Upper lobe of left lung (tissue), 6 donors: Measurements from ENCODE around the gene FZD2. TPM values are rescaled to one million over a fixed set of nuclear protein-coding genes. Genes with fewer than 3 reads are reported as not detected.

Experiments
- ATAC-seq, 2 donors: fragments of 200-7000 bp; cut with Tn5 transposase; one replicate each; pipeline ENCODE4 v1.9.1; 2022; ENCODE audit warnings: mild to moderate bottlenecking in 2 of 2, moderate library complexity in 2 of 2; ENCODE audit not compliant: low FRiP score in 2 of 2
- DNase-seq, 2 donors: peaks; one replicate each; pipeline ENCODE4 v3.0.0-alpha.2; 2019 to 2020
- H3K27ac ChIP-seq, 4 donors: fragments of 200-600 bp; sonication (generic); one replicate each; pipeline ENCODE4 v1.5.1; 2016 to 2019
- H3K27me3 ChIP-seq, 4 donors: fragments of 200-600 bp; sonication (generic); one replicate each; pipeline ENCODE4 v1.5.1; 2017 to 2019
- H3K36me3 ChIP-seq, 4 donors: fragments of 200-600 bp; sonication (generic); one replicate each; pipeline ENCODE4 v1.5.1; 2016 to 2019
- H3K4me1 ChIP-seq, 4 donors: fragments of 200-600 bp; sonication (generic); one replicate each; pipeline ENCODE4 v1.5.1; 2018 to 2019
- H3K4me3 ChIP-seq, 4 donors: fragments of 200-600 bp; sonication (generic); one replicate each; pipeline ENCODE4 v1.5.1; 2017 to 2019; ENCODE audit warnings: mild to moderate bottlenecking in 2 of 4, moderate library complexity in 1 of 4
- H3K9me3 ChIP-seq, 4 donors: fragments of 200-600 bp; sonication (generic); one replicate each; pipeline ENCODE4 v1.5.1; 2018 to 2019
- CTCF ChIP-seq, 6 experiments: fragments of 450-650 bp in 4 of 6; fragments of 200-600 bp in 2 of 6; sonication (generic) in 2 of 6; IDR thresholded peaks; one replicate each; pipeline ENCODE4 v1.5.1; 2016 to 2019; ENCODE audit warnings: antibody characterized with exemption in 6 of 6
- EP300 ChIP-seq, 4 donors: sonication (generic); formaldehyde crosslinking; IDR thresholded peaks; one replicate each; pipeline ENCODE4 v1.5.1; 2017; ENCODE audit warnings: antibody characterized with exemption in 4 of 4, control low read depth in 2 of 4
- POLR2A ChIP-seq, 4 donors: fragments of 450-650 bp; IDR thresholded peaks; one replicate each; pipeline ENCODE4 v1.5.1; 2016 to 2017; ENCODE audit warnings: antibody characterized with exemption in 4 of 4, mild to moderate bottlenecking in 2 of 4
- POLR2AphosphoS5 ChIP-seq, 2 donors: sonication (generic); formaldehyde crosslinking; IDR thresholded peaks; one replicate each; pipeline ENCODE4 v1.5.1; 2017; ENCODE audit warnings: antibody characterized with exemption in 2 of 2
- WGBS, 2 donors: methylation state at CpG; one replicate each; pipeline ENCODE4 v1.1.5; 2017 to 2018; 5-methylcytosine and 5-hydroxymethylcytosine counted together
- total RNA-seq, 6 donors: library from RNA; depleted of rRNA in 4 of 6; stranded (reverse); fragments of >200 nt in 4 of 6; gene quantifications; one replicate each; pipeline versions ENCODE4 v1.1.0 to v1.2.1, GENCODE V29; 2016 to 2021
- donor health status: DM: no; HTN: no; CAD: no; lungs with moderate emphysema.
- donor health status: DM: no; HTN: yes; CAD: no; lungs with severe emphysema.

The FZD2 gene
- total RNA-seq, 6 donors from 2014 or later: 4.2 to 12.9 (median 7.5) TPM

- ATAC-seq: no peak
- H3K27ac ChIP-seq: no peak overlapping the region
- TF ChIP-seq CTCF (IDR thresholded peaks at IDR 0.05): no peak
- TF ChIP-seq EP300 (IDR thresholded peaks at IDR 0.05): no peak
- no peak for TF ChIP-seq POLR2A (IDR thresholded peaks at IDR 0.05)
- TF ChIP-seq POLR2AphosphoS5 (IDR thresholded peaks at IDR 0.05): no peak
- H3K36me3 ChIP-seq: no peaks in the 10 kb centered on the region
- no peak for DNase-seq
- no peaks in the 10 kb centered on the region for H3K9me3 ChIP-seq
- peaks cover 0 to 11% (median 4%) of the 10 kb centered on the region in 4 donors for H3K4me1 ChIP-seq
- no peak overlapping the region for H3K4me3 ChIP-seq
- no peaks in the 10 kb centered on the region for H3K27me3 ChIP-seq
- WGBS, 2 donors: 30 to 38% methylated on average over 7 to 9 of the region's 9 CpGs
Observed at GRCh38 chr17:44601973-44602372, 44.7 kb downstream of the FZD2 start.

GRCh38 chr17:44602390-44602789 is 45.1 kb downstream of the FZD2 start:
- DNase-seq: no peak
- ATAC-seq: no peak
- Histone ChIP-seq H3K27me3 (no peaks in the 10 kb centered on the region), H3K9me3 (no peaks in the 10 kb centered on the region), H3K4me3 (no peak overlapping the region), H3K4me1 (peaks cover 0 to 11% (median 4%) of the 10 kb centered on the region in 4 donors), H3K27ac (no peak overlapping the region), H3K36me3 (no peaks in the 10 kb centered on the region)
- TF ChIP-seq CTCF (IDR thresholded peaks at IDR 0.05) (no peak), EP300 (IDR thresholded peaks at IDR 0.05) (no peak), POLR2A (IDR thresholded peaks at IDR 0.05) (no peak), POLR2AphosphoS5 (IDR thresholded peaks at IDR 0.05) (no peak)
- 33 to 36% methylated on average over 6 of the region's 6 CpGs for WGBS, 2 donors

- H3K9me3 ChIP-seq: no peaks in the 10 kb centered on the region
- DNase-seq: no peak
- WGBS, 2 donors: 87 to 91% methylated on average over 3 of the region's 3 CpGs
- no peaks in the 10 kb centered on the region for H3K27me3 ChIP-seq
- H3K4me1 ChIP-seq: peaks cover 0 to 11% (median 4%) of the 10 kb centered on the region in 4 donors
- TF ChIP-seq CTCF (IDR thresholded peaks at IDR 0.05): no peak
- TF ChIP-seq POLR2A (IDR thresholded peaks at IDR 0.05): no peak
- no peak for TF ChIP-seq EP300 (IDR thresholded peaks at IDR 0.05)
- no peak for TF ChIP-seq POLR2AphosphoS5 (IDR thresholded peaks at IDR 0.05)
- no peaks in the 10 kb centered on the region for H3K36me3 ChIP-seq
- H3K27ac ChIP-seq: no peak overlapping the region
- no peak overlapping the region for H3K4me3 ChIP-seq
- ATAC-seq: no peak
Observed at GRCh38 chr17:44602970-44603369, 45.7 kb downstream of the FZD2 start.

GRCh38 chr17:44604116-44604761 is 47.0 kb downstream of the FZD2 start:
- Histone ChIP-seq H3K27me3 (no peaks in the 10 kb centered on the region), H3K4me1 (peaks cover 4 to 10% (median 7%) of the 10 kb centered on the region in 4 donors), H3K36me3 (no peaks in the 10 kb centered on the region), H3K27ac (no peak overlapping the region), H3K9me3 (no peaks in the 10 kb centered on the region), H3K4me3 (no peak overlapping the region)
- WGBS, 2 donors: 58 to 71% methylated on average over 4 to 6 of the region's 6 CpGs
- no peak for DNase-seq
- no peak for ATAC-seq
- TF ChIP-seq EP300 (IDR thresholded peaks at IDR 0.05) (no peak), POLR2AphosphoS5 (IDR thresholded peaks at IDR 0.05) (no peak), CTCF (IDR thresholded peaks at IDR 0.05) (no peak), POLR2A (IDR thresholded peaks at IDR 0.05) (no peak)
